ENCODE results near the gene ITGA1. TPM values are rescaled to one million over a fixed set of nuclear protein-coding genes. Genes with fewer than 3 reads are reported as not detected.

Gene ITGA1
- total RNA-seq, 1 experiment from 2014 or later = 1.6 TPM

GRCh38 chr5:52759331-52759730 lies 28.4 kb upstream of the ITGA1 start:
- ATAC-seq (no peak), DNase-seq (ENCODE audit: low read depth, low spot score) (no peak)
- Histone ChIP-seq H3K4me3 (ENCODE audit: low read depth in 2 of 2, low read length in 2 of 2) (no peak overlapping the region), H3K9me3 (ENCODE audit: control insufficient read depth, insufficient read depth, low read depth, low read length) (no peaks in the 10 kb centered on the region), H3K36me3 (ENCODE audit: control insufficient read depth, insufficient read depth, low read length) (no peaks in the 10 kb centered on the region), H3K27ac (ENCODE audit: low read length) (no peak overlapping the region), H3K4me1 (ENCODE audit: control insufficient read depth, insufficient read depth, low read length) (no peaks in the 10 kb centered on the region), H3K27me3 (ENCODE audit: control insufficient read depth, insufficient read depth, low read length) (no peaks in the 10 kb centered on the region)
- no peak for TF ChIP-seq CTCF (IDR thresholded peaks at IDR 0.05)
- no peak for TF ChIP-seq SIN3A (IDR thresholded peaks at IDR 0.05; ENCODE audit: borderline replicate concordance, insufficient read depth, low read depth, low read length)
- no peak for TF ChIP-seq TCF7L2 (IDR thresholded peaks at IDR 0.05; ENCODE audit: low read depth, low read length)
- TF ChIP-seq REST (IDR thresholded peaks at IDR 0.05; ENCODE audit: insufficient read depth in 1 of 2, low read depth in 2 of 2, low read length in 1 of 2) = no peak
- no peak for TF ChIP-seq POLR2AphosphoS5 (IDR thresholded peaks at IDR 0.05; ENCODE audit: low read depth, low read length)
- BruUV-seq (replicated peaks) = no TSS peak
- intact Hi-C loops (cut with micrococcal nuclease; ENCODE audit: unreplicated experiment) = no loop called here
- ChIA-PET POLR2A (no interaction called here), CTCF (no interaction called here)
- in situ Hi-C loops (cut with HindIII; ENCODE audit: low pct_unique_long_range_greater_than_20kb, low sequenced_read_pairs) = no loop called here

- DNase-seq (ENCODE audit: low read depth, low spot score) (no peak), ATAC-seq (no peak)
- intact Hi-C loops (cut with micrococcal nuclease; ENCODE audit: unreplicated experiment) = no loop called here
- H3K27me3 ChIP-seq (ENCODE audit: control insufficient read depth, insufficient read depth, low read length) = no peaks in the 10 kb centered on the region
- no peaks in the 10 kb centered on the region for H3K9me3 ChIP-seq (ENCODE audit: control insufficient read depth, insufficient read depth, low read depth, low read length)
- no peaks in the 10 kb centered on the region for H3K36me3 ChIP-seq (ENCODE audit: control insufficient read depth, insufficient read depth, low read length)
- in situ Hi-C loops (cut with HindIII; ENCODE audit: low pct_unique_long_range_greater_than_20kb, low sequenced_read_pairs) = no loop called here
- no peak overlapping the region for H3K4me3 ChIP-seq (ENCODE audit: low read depth in 2 of 2, low read length in 2 of 2)
- no peak overlapping the region for H3K27ac ChIP-seq (ENCODE audit: low read length)
- TF ChIP-seq TCF7L2 (IDR thresholded peaks at IDR 0.05; ENCODE audit: low read depth, low read length) (no peak), REST (IDR thresholded peaks at IDR 0.05; ENCODE audit: insufficient read depth in 1 of 2, low read depth in 2 of 2, low read length in 1 of 2) (no peak), SIN3A (IDR thresholded peaks at IDR 0.05; ENCODE audit: borderline replicate concordance, insufficient read depth, low read depth, low read length) (no peak), POLR2AphosphoS5 (IDR thresholded peaks at IDR 0.05; ENCODE audit: low read depth, low read length) (no peak), CTCF (IDR thresholded peaks at IDR 0.05) (no peak)
- CTCF ChIA-PET = no interaction called here
- POLR2A ChIA-PET = no interaction called here
- no TSS peak for BruUV-seq (replicated peaks)
- no peaks in the 10 kb centered on the region for H3K4me1 ChIP-seq (ENCODE audit: control insufficient read depth, insufficient read depth, low read length)
Measured at GRCh38 chr5:52760695-52761366, 26.9 kb upstream of the ITGA1 start.

Data from Panc1 (cell line).